DOHH2 (cell line): ENCODE results near the gene SAAL1.

ENCODE experiments used
- CTCF ChIP-seq: fragments of 200-600 bp; sonication (generic); IDR thresholded peaks from one replicate; pipeline ENCODE4 v1.5.1; 2014; ENCODE audit warnings: antibody characterized with exemption, mild to moderate bottlenecking, low read depth, low read length; ENCODE audit not compliant: poor library complexity, severe bottlenecking
- EZH2phosphoT487 ChIP-seq: fragments of 200-600 bp; sonication (generic); IDR thresholded peaks from 2 replicates; pipeline ENCODE4 v1.6.1; 2017; ENCODE audit warnings: borderline replicate concordance, mild to moderate bottlenecking, antibody characterized with exemption, low read length, moderate library complexity, mixed read lengths

- TF ChIP-seq CTCF = no peak
- no peak for TF ChIP-seq EZH2phosphoT487
Observed at GRCh38 chr11:18088366-18088765, 17.5 kb downstream of the SAAL1 start.
